IMR-90 (cell line): ENCODE results near the gene ADD3. TPM values are rescaled to one million over a fixed set of nuclear protein-coding genes. Genes with fewer than 3 reads are reported as not detected.

Source experiments
- ATAC-seq: fragments of 200-7000 bp; cut with Tn5 transposase; 2 replicates; pipeline ENCODE4 v1.9.1; 2020; ENCODE audit warnings: low read depth, mild to moderate bottlenecking, moderate library complexity
- BruUV-seq: library from RNA; stranded (reverse); fragments of 400-500 nt; replicated peaks from 2 replicates; lab custom pipeline; 2021; lab: Mats Ljungman, UMichigan
- CTCF ChIA-PET: fragments of 300-600 bp; formaldehyde crosslinking; extraction: SDS; loops from one replicate; lab custom pipeline; 2021; ENCODE audit warnings: antibody characterized with exemption; lab: Yijun Ruan, JAX
- POLR2A ChIA-PET: fragments of 300-600 bp; sonication (Branson Sonifier 250); formaldehyde crosslinking; loops from one replicate; lab custom pipeline; 2022; ENCODE audit warnings: antibody characterized with exemption; ENCODE audit not compliant: unreplicated experiment; lab: Charles Lee
- DNase-seq: peaks from one replicate; pipeline ENCODE4 v3.0.0; 2013
- H2AFZ ChIP-seq: replicated peaks from 2 replicates; pipeline ENCODE3; 2013; ENCODE audit warnings: low read length, mild to moderate bottlenecking; ENCODE audit not compliant: poor library complexity
- H2AK5ac ChIP-seq: 2 replicates; pipeline ENCODE4 v1.6.1; 2013; ENCODE audit warnings: low read depth, low read length, inconsistent platforms
- H2AK9ac ChIP-seq: replicated peaks from 2 replicates; pipeline ENCODE3; 2013; ENCODE audit warnings: mild to moderate bottlenecking, low read depth, low read length, moderate library complexity; ENCODE audit not compliant: poor library complexity
- H2BK120ac ChIP-seq: 2 replicates; pipeline ENCODE4 v1.6.1; 2013; ENCODE audit warnings: low read depth, low read length, inconsistent platforms
- H2BK15ac ChIP-seq: 3 replicates; pipeline ENCODE4 v1.6.1; 2013; ENCODE audit warnings: low read depth, low read length, inconsistent platforms
- H2BK20ac ChIP-seq: 2 replicates; pipeline ENCODE4 v1.6.1; 2013; ENCODE audit warnings: low read depth, mild to moderate bottlenecking, inconsistent platforms, low read length, moderate library complexity
- H2BK5ac ChIP-seq: 2 replicates; pipeline ENCODE4 v1.6.1; 2013; ENCODE audit warnings: mild to moderate bottlenecking, low read depth, low read length, inconsistent platforms; ENCODE audit not compliant: poor library complexity, severe bottlenecking
- H3K14ac ChIP-seq: replicated peaks from 2 replicates; pipeline ENCODE4 v1.6.1; 2013; ENCODE audit warnings: low read depth, low read length, inconsistent platforms
- H3K18ac ChIP-seq: 2 replicates; pipeline ENCODE4 v1.6.1; 2013; ENCODE audit warnings: low read depth, low read length, control low read depth
- H3K23ac ChIP-seq: 2 replicates; pipeline ENCODE4 v1.6.1; 2013; ENCODE audit warnings: low read depth, low read length, inconsistent platforms
- H3K27ac ChIP-seq: 2 replicates; pipeline ENCODE4 v1.5.1; 2013; ENCODE audit warnings: mild to moderate bottlenecking, control low read depth, low read length; ENCODE audit not compliant: insufficient read depth
- H3K27me3 ChIP-seq: 2 replicates; pipeline ENCODE4 v1.6.1; 2013; ENCODE audit warnings: low read length; ENCODE audit not compliant: control insufficient read depth, insufficient read depth
- H3K36me3 ChIP-seq: 2 replicates; pipeline ENCODE4 v1.6.1; 2013; ENCODE audit warnings: low read length, mixed read lengths; ENCODE audit not compliant: control insufficient read depth, insufficient read depth
- H3K4ac ChIP-seq: 2 replicates; pipeline ENCODE4 v1.6.1; 2013; ENCODE audit warnings: low read depth, low read length, inconsistent platforms
- H3K4me1 ChIP-seq: 2 replicates; pipeline ENCODE4 v1.6.1; 2013; ENCODE audit warnings: low read length, mixed read lengths; ENCODE audit not compliant: control insufficient read depth, insufficient read depth
- H3K4me2 ChIP-seq: 2 replicates; pipeline ENCODE4 v1.6.1; 2013; ENCODE audit warnings: low read depth, mild to moderate bottlenecking, control low read depth, low read length, moderate library complexity
- H3K4me3 ChIP-seq: 2 replicates; pipeline ENCODE4 v1.5.1; 2013; ENCODE audit warnings: low read depth, mild to moderate bottlenecking, control low read depth, low read length, moderate library complexity; ENCODE audit not compliant: insufficient read depth
- H3K56ac ChIP-seq: 2 replicates; pipeline ENCODE4 v1.6.1; 2013; ENCODE audit warnings: low read length, inconsistent platforms; ENCODE audit not compliant: insufficient read depth; ENCODE audit errors: extremely low read depth
- H3K79me1 ChIP-seq, 2 experiments: 2 replicates each; pipeline ENCODE4 v1.6.1; 2013; ENCODE audit warnings: low read length in 2 of 2, inconsistent platforms in 1 of 2, low read depth in 1 of 2
- H3K9ac ChIP-seq: 2 replicates; pipeline ENCODE4 v1.6.1; 2013; ENCODE audit warnings: low read depth, low read length, control low read depth
- H3K9me1 ChIP-seq: 2 replicates; pipeline ENCODE4 v1.6.1; 2013; ENCODE audit warnings: low read length, inconsistent platforms; ENCODE audit not compliant: insufficient read depth
- H3K9me3 ChIP-seq: 2 replicates; pipeline ENCODE4 v1.6.1; 2013; ENCODE audit warnings: low read length; ENCODE audit not compliant: control insufficient read depth, insufficient read depth
- H4K20me1 ChIP-seq: 2 replicates; pipeline ENCODE4 v1.6.1; 2013; ENCODE audit warnings: low read length, inconsistent platforms; ENCODE audit not compliant: insufficient read depth
- H4K5ac ChIP-seq: 2 replicates; pipeline ENCODE4 v1.6.1; 2013; ENCODE audit warnings: mild to moderate bottlenecking, low read depth, low read length, control low read depth
- H4K8ac ChIP-seq, 2 experiments: 2 replicates each; pipeline ENCODE4 v1.6.1; 2013; ENCODE audit warnings: low read depth in 2 of 2, low read length in 2 of 2, control low read depth in 1 of 2, inconsistent platforms in 1 of 2
- H4K91ac ChIP-seq: 2 replicates; pipeline ENCODE4 v1.6.1; 2013; ENCODE audit warnings: low read depth, low read length, inconsistent platforms; ENCODE audit not compliant: insufficient read depth
- ELK1 ChIP-seq: fragments of 150-350 bp; IDR thresholded peaks from 2 replicates; pipeline ENCODE4 v1.6.1; 2016; ENCODE audit warnings: low read depth, mild to moderate bottlenecking, low read length, moderate library complexity, borderline replicate concordance
- MAFK ChIP-seq: IDR thresholded peaks from 2 replicates; pipeline ENCODE4 v1.6.1; 2012; ENCODE audit warnings: low read depth, low read length, improper control_type of control experiment
- NFE2L2 ChIP-seq: fragments of 150-350 bp; IDR thresholded peaks from 2 replicates; pipeline ENCODE4 v1.6.1; 2016; ENCODE audit warnings: low read depth, mild to moderate bottlenecking, low read length
- POLR2A ChIP-seq: IDR thresholded peaks from 2 replicates; pipeline ENCODE4 v1.6.1; 2012; ENCODE audit warnings: mild to moderate bottlenecking, low read depth, low read length
- WGBS, 2 experiments: methylation state at CpG; one replicate each; pipeline versions ENCODE4 v1.1.5 to v1.1.7; 2013; ENCODE audit warnings: missing lambda C conversion rate in 2 of 2; ENCODE audit not compliant: insufficient read length in 1 of 2; ENCODE audit errors: extremely low coverage in 2 of 2; 5-methylcytosine and 5-hydroxymethylcytosine counted together
- dilution Hi-C: fragments of 300-500 bp; cut with HindIII; formaldehyde crosslinking; loops from one replicate; pipeline ENCODE4 v1.14.3; 2018; ENCODE audit warnings: low sequenced_read_pairs; ENCODE audit not compliant: unreplicated experiment
- in situ Hi-C: fragments of 300-500 bp; cut with MboI; formaldehyde crosslinking; loops from 3 replicates; pipeline ENCODE4 v1.14.3; 2019; ENCODE audit warnings: low sequenced_read_pairs, inconsistent platforms, mixed read lengths
- intact Hi-C: fragments of 100-400 bp; cut with micrococcal nuclease; formaldehyde crosslinking; loops from 2 replicates; pipeline ENCODE4 v1.10.0; 2022
- polyA plus RNA-seq, 3 experiments: library from polyadenylated mRNA; depleted of rRNA; stranded (reverse); fragments of >200 nt; gene quantifications; 2 replicates each; pipeline ENCODE4 v1.2.3, GENCODE V29; 2012; ENCODE audit warnings: low replicate concordance in 1 of 3
- total RNA-seq: library from RNA; depleted of rRNA; stranded (reverse); fragments of >200 nt; gene quantifications from 2 replicates; pipeline ENCODE4 v1.2.3, GENCODE V29; 2012

The ADD3 gene
- total and polyA plus RNA-seq, 2 of the 4 experiments (the other 2 are of a cell fraction), result 138 to 212 TPM

- H3K9ac ChIP-seq, result no peak overlapping the region
- dilution Hi-C loops, result no loop called here
Measured at GRCh38 chr10:110009736-110010475, 2.1 kb downstream of the ADD3 start.

More at GRCh38 chr10:110009736-110010475, 2.1 kb downstream of the ADD3 start:
- TF ChIP-seq MAFK, result no peak
- no peak for TF ChIP-seq POLR2A
- TF ChIP-seq NFE2L2, result no peak
- TF ChIP-seq ELK1, result no peak
- Histone ChIP-seq H2AFZ (no peak overlapping the region), H3K18ac (no peak overlapping the region), H3K27ac (no peak overlapping the region), H4K91ac (no peak overlapping the region), H2AK5ac (peak overlapping the region; percentile 31; the same call in 1 of the 2 replicates), H3K4me1 (peaks cover 6% of the 10 kb centered on the region), H2BK120ac (no peak overlapping the region), H3K23ac (peak overlapping the region; percentile 4; the same call in 1 of the 2 replicates), H3K56ac (no peak overlapping the region), H4K20me1 (peaks cover 23% of the 10 kb centered on the region), H4K5ac (no peak overlapping the region), H3K9me1 (peaks cover 6% of the 10 kb centered on the region; the same call in 1 of the 2 replicates), H3K4ac (no peak overlapping the region), H4K8ac (no peak overlapping the region), H2AK9ac (no peak overlapping the region), H2BK20ac (no peak overlapping the region), H3K27me3 (no peaks in the 10 kb centered on the region), H3K79me1 (peaks cover 22 to 48% of the 10 kb centered on the region in 2 experiments), H2BK15ac (no peak overlapping the region), H3K4me3 (no peak overlapping the region), H2BK5ac (no peak overlapping the region), H3K36me3 (no peaks in the 10 kb centered on the region), H3K14ac (peak overlapping the region; percentile 38; the same call in 1 of the 2 replicates), H3K4me2 (peak overlapping the region; percentile 25), H3K9me3 (no peaks in the 10 kb centered on the region)
- ChIA-PET POLR2A (no interaction called here), CTCF (interaction anchor here (0.5 kb wide), 1 partner anchor 1669 kb away, joined by 3 read pairs; no protein-coding TSS in a partner anchor)
- BruUV-seq, result no TSS peak
- WGBS, 2 experiments, result no CpG with 5 or more reads among the region's 4 CpGs
- no peak for ATAC-seq
- intact Hi-C loops (loop anchor here (2.0 to 5.0 kb wide), 3 partner anchors 15 to 212 kb away; no protein-coding TSS in a partner anchor), in situ Hi-C loops (no loop called here)
- no peak for DNase-seq
